ENCODE data around the gene FAF1.

The FAF1 gene

DNA sequence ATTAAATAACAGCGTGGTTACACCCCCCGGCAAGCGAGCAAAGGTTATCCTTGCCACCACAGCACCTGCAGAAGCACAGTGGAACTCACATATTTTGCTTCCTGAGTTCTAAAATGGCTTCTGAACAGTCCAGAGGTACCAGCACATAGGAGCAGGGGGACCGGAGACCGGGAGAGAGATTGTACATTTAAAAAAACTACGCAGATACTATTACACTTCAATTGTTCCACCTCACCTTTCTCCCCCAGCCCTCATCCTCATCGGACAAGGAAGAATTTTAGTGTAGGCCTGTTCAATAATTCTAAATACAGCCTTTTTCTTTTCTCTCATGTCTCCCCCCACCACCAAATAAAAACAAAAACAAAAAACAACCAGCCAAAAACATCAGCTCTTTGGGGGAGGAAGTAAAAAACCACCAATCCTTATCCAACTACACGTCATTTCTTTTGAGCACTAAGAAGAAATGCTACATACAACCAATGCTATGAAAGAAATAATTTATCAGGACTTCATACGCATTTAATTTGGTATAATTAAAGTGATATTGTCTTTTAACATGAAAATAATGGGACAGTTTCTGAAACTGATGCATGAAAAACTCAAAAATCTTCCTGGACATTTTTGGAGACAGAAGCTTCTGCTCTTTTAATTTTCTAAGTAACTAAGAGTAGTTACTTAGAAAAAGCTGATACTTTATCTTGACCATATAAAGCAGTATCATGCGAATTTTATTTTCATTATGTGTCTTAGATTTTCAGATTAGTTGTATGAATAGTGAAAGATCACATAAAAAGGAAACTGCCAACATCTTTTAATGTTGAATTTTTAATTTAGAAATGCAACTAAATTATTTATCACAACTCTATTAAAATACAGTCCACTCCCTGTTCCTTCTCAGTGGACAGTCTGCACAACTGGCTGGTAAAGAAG, 19.1 kb upstream of the FAF1 start (continued):
- TF ChIP-seq, protein P1, sequence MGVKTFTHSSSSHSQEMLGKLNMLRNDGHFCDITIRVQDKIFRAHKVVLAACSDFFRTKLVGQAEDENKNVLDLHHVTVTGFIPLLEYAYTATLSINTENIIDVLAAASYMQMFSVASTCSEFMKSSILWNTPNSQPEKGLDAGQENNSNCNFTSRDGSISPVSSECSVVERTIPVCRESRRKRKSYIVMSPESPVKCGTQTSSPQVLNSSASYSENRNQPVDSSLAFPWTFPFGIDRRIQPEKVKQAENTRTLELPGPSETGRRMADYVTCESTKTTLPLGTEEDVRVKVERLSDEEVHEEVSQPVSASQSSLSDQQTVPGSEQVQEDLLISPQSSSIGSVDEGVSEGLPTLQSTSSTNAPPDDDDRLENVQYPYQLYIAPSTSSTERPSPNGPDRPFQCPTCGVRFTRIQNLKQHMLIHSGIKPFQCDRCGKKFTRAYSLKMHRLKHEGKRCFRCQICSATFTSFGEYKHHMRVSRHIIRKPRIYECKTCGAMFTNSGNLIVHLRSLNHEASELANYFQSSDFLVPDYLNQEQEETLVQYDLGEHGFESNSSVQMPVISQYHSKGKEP (tag by site-specific recombination; IDR thresholded peaks at IDR 0.05) = no peak
- TF ChIP-seq ZNF133 (tag by site-specific recombination; IDR thresholded peaks at IDR 0.05) (no peak), ZNF140 (tag by site-specific recombination; IDR thresholded peaks at IDR 0.05) (no peak), ZNF404 (tag by site-specific recombination; IDR thresholded peaks at IDR 0.05) (no peak), ZSCAN23 (tag by site-specific recombination; IDR thresholded peaks at IDR 0.05) (no peak), GLI2 (tag by site-specific recombination; IDR thresholded peaks at IDR 0.05; ENCODE audit: borderline replicate concordance, low read depth) (no peak), SETDB1 (IDR thresholded peaks at IDR 0.05; ENCODE audit: insufficient read length, low read length) (no peak), WT1 (tag by site-specific recombination; IDR thresholded peaks at IDR 0.05) (no peak), BCL11B (tag by site-specific recombination; IDR thresholded peaks at IDR 0.05; ENCODE audit: low read depth) (no peak), ZNF664 (tag by site-specific recombination; IDR thresholded peaks at IDR 0.05) (no peak), RBAK (tag by site-specific recombination; IDR thresholded peaks at IDR 0.05) (no peak), ZBTB20 (tag by site-specific recombination; IDR thresholded peaks at IDR 0.05) (no peak), ZNF549 (tag by site-specific recombination; IDR thresholded peaks at IDR 0.05) (no peak), ZNF785 (tag by site-specific recombination; IDR thresholded peaks at IDR 0.05) (no peak), ZBTB48 (tag by site-specific recombination; IDR thresholded peaks at IDR 0.05) (no peak), GLIS1 (tag by site-specific recombination; IDR thresholded peaks at IDR 0.05) (no peak; the same call in 1 of the 2 replicates)
- TF ChIP-seq, protein P2, sequence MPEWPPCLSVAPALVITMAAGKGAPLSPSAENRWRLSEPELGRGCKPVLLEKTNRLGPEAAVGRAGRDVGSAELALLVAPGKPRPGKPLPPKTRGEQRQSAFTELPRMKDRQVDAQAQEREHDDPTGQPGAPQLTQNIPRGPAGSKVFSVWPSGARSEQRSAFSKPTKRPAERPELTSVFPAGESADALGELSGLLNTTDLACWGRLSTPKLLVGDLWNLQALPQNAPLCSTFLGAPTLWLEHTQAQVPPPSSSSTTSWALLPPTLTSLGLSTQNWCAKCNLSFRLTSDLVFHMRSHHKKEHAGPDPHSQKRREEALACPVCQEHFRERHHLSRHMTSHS (tag by site-specific recombination; IDR thresholded peaks at IDR 0.05) = no peak
- TF ChIP-seq, protein P3, sequence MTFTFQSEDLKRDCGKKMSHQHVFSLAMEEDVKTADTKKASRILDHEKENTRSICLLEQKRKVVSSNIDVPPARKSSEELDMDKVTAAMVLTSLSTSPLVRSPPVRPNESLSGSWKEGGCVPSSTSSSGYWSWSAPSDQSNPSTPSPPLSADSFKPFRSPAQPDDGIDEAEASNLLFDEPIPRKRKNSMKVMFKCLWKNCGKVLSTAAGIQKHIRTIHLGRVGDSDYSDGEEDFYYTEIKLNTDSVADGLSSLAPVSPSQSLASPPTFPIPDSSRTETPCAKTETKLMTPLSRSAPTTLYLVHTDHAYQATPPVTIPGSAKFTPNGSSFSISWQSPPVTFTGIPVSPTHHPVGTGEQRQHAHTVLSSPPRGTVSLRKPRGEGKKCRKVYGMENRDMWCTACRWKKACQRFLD (tag by site-specific recombination; IDR thresholded peaks at IDR 0.05) = no peak
- TF ChIP-seq, protein P4, sequence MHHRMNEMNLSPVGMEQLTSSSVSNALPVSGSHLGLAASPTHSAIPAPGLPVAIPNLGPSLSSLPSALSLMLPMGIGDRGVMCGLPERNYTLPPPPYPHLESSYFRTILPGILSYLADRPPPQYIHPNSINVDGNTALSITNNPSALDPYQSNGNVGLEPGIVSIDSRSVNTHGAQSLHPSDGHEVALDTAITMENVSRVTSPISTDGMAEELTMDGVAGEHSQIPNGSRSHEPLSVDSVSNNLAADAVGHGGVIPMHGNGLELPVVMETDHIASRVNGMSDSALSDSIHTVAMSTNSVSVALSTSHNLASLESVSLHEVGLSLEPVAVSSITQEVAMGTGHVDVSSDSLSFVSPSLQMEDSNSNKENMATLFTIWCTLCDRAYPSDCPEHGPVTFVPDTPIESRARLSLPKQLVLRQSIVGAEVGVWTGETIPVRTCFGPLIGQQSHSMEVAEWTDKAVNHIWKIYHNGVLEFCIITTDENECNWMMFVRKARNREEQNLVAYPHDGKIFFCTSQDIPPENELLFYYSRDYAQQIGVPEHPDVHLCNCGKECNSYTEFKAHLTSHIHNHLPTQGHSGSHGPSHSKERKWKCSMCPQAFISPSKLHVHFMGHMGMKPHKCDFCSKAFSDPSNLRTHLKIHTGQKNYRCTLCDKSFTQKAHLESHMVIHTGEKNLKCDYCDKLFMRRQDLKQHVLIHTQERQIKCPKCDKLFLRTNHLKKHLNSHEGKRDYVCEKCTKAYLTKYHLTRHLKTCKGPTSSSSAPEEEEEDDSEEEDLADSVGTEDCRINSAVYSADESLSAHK (tag by site-specific recombination; IDR thresholded peaks at IDR 0.05) = no peak
- TF ChIP-seq, protein P5, sequence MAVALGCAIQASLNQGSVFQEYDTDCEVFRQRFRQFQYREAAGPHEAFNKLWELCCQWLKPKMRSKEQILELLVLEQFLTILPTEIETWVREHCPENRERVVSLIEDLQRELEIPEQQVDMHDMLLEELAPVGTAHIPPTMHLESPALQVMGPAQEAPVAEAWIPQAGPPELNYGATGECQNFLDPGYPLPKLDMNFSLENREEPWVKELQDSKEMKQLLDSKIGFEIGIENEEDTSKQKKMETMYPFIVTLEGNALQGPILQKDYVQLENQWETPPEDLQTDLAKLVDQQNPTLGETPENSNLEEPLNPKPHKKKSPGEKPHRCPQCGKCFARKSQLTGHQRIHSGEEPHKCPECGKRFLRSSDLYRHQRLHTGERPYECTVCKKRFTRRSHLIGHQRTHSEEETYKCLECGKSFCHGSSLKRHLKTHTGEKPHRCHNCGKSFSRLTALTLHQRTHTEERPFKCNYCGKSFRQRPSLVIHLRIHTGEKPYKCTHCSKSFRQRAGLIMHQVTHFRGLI (tag by site-specific recombination; IDR thresholded peaks at IDR 0.05) = no peak
- TF ChIP-seq, protein P6, sequence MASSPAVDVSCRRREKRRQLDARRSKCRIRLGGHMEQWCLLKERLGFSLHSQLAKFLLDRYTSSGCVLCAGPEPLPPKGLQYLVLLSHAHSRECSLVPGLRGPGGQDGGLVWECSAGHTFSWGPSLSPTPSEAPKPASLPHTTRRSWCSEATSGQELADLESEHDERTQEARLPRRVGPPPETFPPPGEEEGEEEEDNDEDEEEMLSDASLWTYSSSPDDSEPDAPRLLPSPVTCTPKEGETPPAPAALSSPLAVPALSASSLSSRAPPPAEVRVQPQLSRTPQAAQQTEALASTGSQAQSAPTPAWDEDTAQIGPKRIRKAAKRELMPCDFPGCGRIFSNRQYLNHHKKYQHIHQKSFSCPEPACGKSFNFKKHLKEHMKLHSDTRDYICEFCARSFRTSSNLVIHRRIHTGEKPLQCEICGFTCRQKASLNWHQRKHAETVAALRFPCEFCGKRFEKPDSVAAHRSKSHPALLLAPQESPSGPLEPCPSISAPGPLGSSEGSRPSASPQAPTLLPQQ (tag by site-specific recombination; IDR thresholded peaks at IDR 0.05) = no peak
- TF ChIP-seq, protein P7, sequence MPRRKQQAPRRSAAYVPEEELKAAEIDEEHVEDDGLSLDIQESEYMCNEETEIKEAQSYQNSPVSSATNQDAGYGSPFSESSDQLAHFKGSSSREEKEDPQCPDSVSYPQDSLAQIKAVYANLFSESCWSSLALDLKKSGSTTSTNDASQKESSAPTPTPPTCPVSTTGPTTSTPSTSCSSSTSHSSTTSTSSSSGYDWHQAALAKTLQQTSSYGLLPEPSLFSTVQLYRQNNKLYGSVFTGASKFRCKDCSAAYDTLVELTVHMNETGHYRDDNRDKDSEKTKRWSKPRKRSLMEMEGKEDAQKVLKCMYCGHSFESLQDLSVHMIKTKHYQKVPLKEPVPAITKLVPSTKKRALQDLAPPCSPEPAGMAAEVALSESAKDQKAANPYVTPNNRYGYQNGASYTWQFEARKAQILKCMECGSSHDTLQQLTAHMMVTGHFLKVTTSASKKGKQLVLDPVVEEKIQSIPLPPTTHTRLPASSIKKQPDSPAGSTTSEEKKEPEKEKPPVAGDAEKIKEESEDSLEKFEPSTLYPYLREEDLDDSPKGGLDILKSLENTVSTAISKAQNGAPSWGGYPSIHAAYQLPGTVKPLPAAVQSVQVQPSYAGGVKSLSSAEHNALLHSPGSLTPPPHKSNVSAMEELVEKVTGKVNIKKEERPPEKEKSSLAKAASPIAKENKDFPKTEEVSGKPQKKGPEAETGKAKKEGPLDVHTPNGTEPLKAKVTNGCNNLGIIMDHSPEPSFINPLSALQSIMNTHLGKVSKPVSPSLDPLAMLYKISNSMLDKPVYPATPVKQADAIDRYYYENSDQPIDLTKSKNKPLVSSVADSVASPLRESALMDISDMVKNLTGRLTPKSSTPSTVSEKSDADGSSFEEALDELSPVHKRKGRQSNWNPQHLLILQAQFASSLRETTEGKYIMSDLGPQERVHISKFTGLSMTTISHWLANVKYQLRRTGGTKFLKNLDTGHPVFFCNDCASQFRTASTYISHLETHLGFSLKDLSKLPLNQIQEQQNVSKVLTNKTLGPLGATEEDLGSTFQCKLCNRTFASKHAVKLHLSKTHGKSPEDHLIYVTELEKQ (tag by site-specific recombination; IDR thresholded peaks at IDR 0.05; ENCODE audit: borderline replicate concordance) = no peak

Measured in HEK293 (cell line).